OCI-LY7 (cell line): Measurements from ENCODE around the gene FAM114A1. TPM values are rescaled to one million over a fixed set of nuclear protein-coding genes. Genes with fewer than 3 reads are reported as not detected.

Experiments
- Bru-seq: library from RNA; stranded (reverse); fragments of 400-500 nt; gene quantifications from one replicate; lab custom pipeline; 2021; lab: Mats Ljungman, UMichigan
- BruChase-seq, 2 experiments: library from RNA; stranded (reverse); fragments of 400-500 nt; gene quantifications; one replicate each; lab custom pipeline; 2021; lab: Mats Ljungman, UMichigan
- BruUV-seq: library from RNA; stranded (reverse); fragments of 400-500 nt; replicated peaks from 2 replicates; lab custom pipeline; 2021; lab: Mats Ljungman, UMichigan
- CTCF ChIA-PET: fragments of 300-600 bp; sonication (Branson Sonifier 250); formaldehyde crosslinking; loops from one replicate; lab custom pipeline; 2022; ENCODE audit warnings: antibody characterized with exemption; ENCODE audit not compliant: unreplicated experiment; lab: Charles Lee
- POLR2A ChIA-PET: fragments of 300-600 bp; sonication (Branson Sonifier 250); formaldehyde crosslinking; loops from one replicate; lab custom pipeline; 2022; ENCODE audit warnings: antibody characterized with exemption; lab: Charles Lee
- DNase-seq: peaks from one replicate; pipeline ENCODE4 v3.0.0-alpha.2; 2015; ENCODE audit warnings: low spot score
- H2AFZ ChIP-seq: fragments of 200-600 bp; sonication (generic), shearing (Covaris generic); 2 replicates; pipeline ENCODE4 v1.6.1; 2014; ENCODE audit warnings: mild to moderate bottlenecking, antibody characterized with exemption, low read length, moderate library complexity
- H3K27ac ChIP-seq: fragments of 200-600 bp; sonication (generic); 2 replicates; pipeline ENCODE4 v1.5.1; 2014; ENCODE audit warnings: mixed run types, low read depth, mild to moderate bottlenecking, moderate library complexity, low read length, inconsistent platforms; ENCODE audit not compliant: poor library complexity, severe bottlenecking
- H3K36me3 ChIP-seq: fragments of 200-600 bp; sonication (generic); 2 replicates; pipeline ENCODE4 v1.6.1; 2014; ENCODE audit warnings: mild to moderate bottlenecking, antibody characterized with exemption, low read length, moderate library complexity, mixed read lengths; ENCODE audit not compliant: insufficient read depth
- H3K4me1 ChIP-seq: fragments of 200-600 bp; sonication (generic); 2 replicates; pipeline ENCODE4 v1.5.1; 2014; ENCODE audit warnings: mild to moderate bottlenecking, low read length; ENCODE audit not compliant: insufficient read depth, poor library complexity, severe bottlenecking
- H3K4me2 ChIP-seq: fragments of 200-600 bp; sonication (generic); 2 replicates; pipeline ENCODE4 v1.6.1; 2014; ENCODE audit warnings: mild to moderate bottlenecking, low read length
- H3K4me3 ChIP-seq: fragments of 200-600 bp; sonication (generic); 2 replicates; pipeline ENCODE4 v1.5.1; 2014; ENCODE audit warnings: mild to moderate bottlenecking, low read depth, low read length; ENCODE audit not compliant: poor library complexity, severe bottlenecking
- H3K79me2 ChIP-seq: fragments of 200-600 bp; sonication (generic); 2 replicates; pipeline ENCODE4 v1.6.1; 2016; ENCODE audit warnings: low read depth, mild to moderate bottlenecking, low read length, moderate library complexity, mixed read lengths; ENCODE audit not compliant: insufficient read depth
- H3K9me2 ChIP-seq: fragments of 200-600 bp; sonication (generic); 2 replicates; pipeline ENCODE4 v1.6.1; 2016; ENCODE audit warnings: mild to moderate bottlenecking, low read length, mixed read lengths; ENCODE audit not compliant: insufficient read depth
- H3K9me3 ChIP-seq: fragments of 200-600 bp; sonication (generic); 2 replicates; pipeline ENCODE4 v1.6.1; 2014; ENCODE audit warnings: mild to moderate bottlenecking, mixed run types, low read length, mixed read lengths
- H4K20me1 ChIP-seq: fragments of 200-600 bp; sonication (generic); 2 replicates; pipeline ENCODE4 v1.6.1; 2014; ENCODE audit warnings: mild to moderate bottlenecking, antibody characterized with exemption, low read length, moderate library complexity, mixed read lengths; ENCODE audit not compliant: insufficient read depth
- EZH2phosphoT487 ChIP-seq: fragments of 200-600 bp; sonication (generic); IDR thresholded peaks from 2 replicates; pipeline ENCODE4 v1.6.1; 2018; ENCODE audit warnings: low read depth, borderline replicate concordance, mild to moderate bottlenecking, mixed run types, antibody characterized with exemption, low read length, moderate library complexity, mixed read lengths
- intact Hi-C: fragments of 100-400 bp; cut with micrococcal nuclease; formaldehyde crosslinking; loops from one replicate; pipeline ENCODE4 v1.10.0; 2022; ENCODE audit not compliant: unreplicated experiment
- long read RNA-seq: library from polyadenylated mRNA; stranded (forward); transcript quantifications from one replicate; pipeline ENCODE4 v2.0.0, GENCODE V29; 2022
- total RNA-seq, 2 experiments: library from RNA; depleted of rRNA in 1 of 2; stranded (reverse); fragments of >200 nt in 1 of 2; shearing (Covaris generic) in 1 of 2; gene quantifications; 2 replicates each; pipeline ENCODE4 v1.2.3, GENCODE V29; 2014 to 2022
- TF ChIP-seq, protein P1 (sequence below): fragments of 200-600 bp; sonication (generic); conservative IDR thresholded peaks from 2 replicates; pipeline ENCODE4 v1.5.1; 2014; ENCODE audit warnings: mild to moderate bottlenecking, antibody characterized with exemption, low read length, moderate library complexity, mixed read lengths

The FAM114A1 gene
- total RNA-seq (2014; rRNA removed; shearing (Covaris generic)) = not detected in 2 replicates
- total RNA-seq (2022) = not detected in 2 replicates
- Bru-seq, nascent RNA = percentile 9 among the genes with signal in this experiment
- BruChase-seq, experiment 1, labeled RNA remaining after a 6-hour chase = percentile 10 among the genes with signal in this experiment
- BruChase-seq, experiment 2, labeled RNA remaining after a 2-hour chase = percentile 12 among the genes with signal in this experiment
- long read RNA-seq = 0 reads

- no peak for DNase-seq
- Histone ChIP-seq H3K4me2 (peak within 1 kb of the TSS; percentile 34; the same call in 1 of the 2 replicates), H3K9me3 (no peaks in the 10 kb centered on the region), H2AFZ (no peak within 1 kb of the TSS), H4K20me1 (no peaks in the 10 kb centered on the region), H3K9me2 (no peaks in the 10 kb centered on the region), H3K4me3 (no peak within 1 kb of the TSS), H3K4me1 (no peaks in the 10 kb centered on the region), H3K27ac (no peak within 1 kb of the TSS), H3K36me3 (no peaks in the 10 kb centered on the region), H3K79me2 (no peaks in the 10 kb centered on the region)
- POLR2A ChIA-PET = interaction anchor here (0.6 to 1.0 kb wide), 2 partner anchors 103 to 836 kb away, joined by 3 read pairs; no protein-coding TSS in a partner anchor
- no peak for TF ChIP-seq EZH2phosphoT487
- TF ChIP-seq, protein P1, sequence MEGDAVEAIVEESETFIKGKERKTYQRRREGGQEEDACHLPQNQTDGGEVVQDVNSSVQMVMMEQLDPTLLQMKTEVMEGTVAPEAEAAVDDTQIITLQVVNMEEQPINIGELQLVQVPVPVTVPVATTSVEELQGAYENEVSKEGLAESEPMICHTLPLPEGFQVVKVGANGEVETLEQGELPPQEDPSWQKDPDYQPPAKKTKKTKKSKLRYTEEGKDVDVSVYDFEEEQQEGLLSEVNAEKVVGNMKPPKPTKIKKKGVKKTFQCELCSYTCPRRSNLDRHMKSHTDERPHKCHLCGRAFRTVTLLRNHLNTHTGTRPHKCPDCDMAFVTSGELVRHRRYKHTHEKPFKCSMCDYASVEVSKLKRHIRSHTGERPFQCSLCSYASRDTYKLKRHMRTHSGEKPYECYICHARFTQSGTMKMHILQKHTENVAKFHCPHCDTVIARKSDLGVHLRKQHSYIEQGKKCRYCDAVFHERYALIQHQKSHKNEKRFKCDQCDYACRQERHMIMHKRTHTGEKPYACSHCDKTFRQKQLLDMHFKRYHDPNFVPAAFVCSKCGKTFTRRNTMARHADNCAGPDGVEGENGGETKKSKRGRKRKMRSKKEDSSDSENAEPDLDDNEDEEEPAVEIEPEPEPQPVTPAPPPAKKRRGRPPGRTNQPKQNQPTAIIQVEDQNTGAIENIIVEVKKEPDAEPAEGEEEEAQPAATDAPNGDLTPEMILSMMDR = no peak
- intact Hi-C loops = no loop called here
- no TSS peak for BruUV-seq
- CTCF ChIA-PET = no interaction called here
Observed at GRCh38 chr4:38867478-38868058, at the start of gene FAM114A1. Gene FAM114A1 (plus strand): TSS chr4:38867806. CDS start chr4:38878079, 10,273 bp downstream.

- no peaks in the 10 kb centered on the region for H4K20me1 ChIP-seq
- H3K4me2 ChIP-seq = no peak overlapping the region
- peaks cover 19% of the 10 kb centered on the region for H3K4me1 ChIP-seq
- no peak overlapping the region for H2AFZ ChIP-seq
- peaks cover 22% of the 10 kb centered on the region for H3K36me3 ChIP-seq
- H3K79me2 ChIP-seq = no peaks in the 10 kb centered on the region
- no peak overlapping the region for H3K27ac ChIP-seq
- intact Hi-C loops = no loop called here
- no peak for DNase-seq
- peaks cover 16% of the 10 kb centered on the region for H3K9me3 ChIP-seq
- no peaks in the 10 kb centered on the region for H3K9me2 ChIP-seq
- no peak overlapping the region for H3K4me3 ChIP-seq
- ChIA-PET POLR2A (interaction anchor here (0.5 kb wide), 1 partner anchor 27 kb away, joined by 3 read pairs; no protein-coding TSS in a partner anchor), CTCF (interaction anchor here (1.1 kb wide), 1 partner anchor 36 kb away, joined by 4 read pairs; the partner anchor contains the start of gene TLR10)
- no peak for TF ChIP-seq EZH2phosphoT487
- BruUV-seq = no TSS peak
Observed at GRCh38 chr4:38818441-38818976, 49.1 kb upstream of the FAM114A1 start.

DNA sequence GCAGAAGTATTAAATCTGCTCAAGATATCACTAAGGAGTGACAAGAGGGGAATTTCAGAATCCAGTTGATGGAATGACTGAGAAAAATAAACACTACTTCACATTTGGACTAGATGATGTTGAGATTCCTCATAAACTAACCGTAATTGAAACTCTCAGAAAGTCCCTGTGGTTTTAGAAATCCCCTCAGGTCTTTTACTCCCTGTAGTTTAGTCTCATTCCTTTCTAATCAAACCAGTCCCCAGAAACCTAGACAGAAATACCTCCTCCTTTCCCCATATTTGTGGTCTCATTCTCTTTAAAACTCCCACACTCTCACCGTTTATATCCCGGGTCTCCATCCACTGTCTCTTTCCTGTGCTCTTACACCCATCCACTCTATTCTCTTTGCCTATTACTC is 48.0 kb upstream of the FAM114A1 start:
- peaks cover 19% of the 10 kb centered on the region for H3K4me1 ChIP-seq
- H2AFZ ChIP-seq = no peak overlapping the region
- no TSS peak for BruUV-seq
- H3K4me2 ChIP-seq = no peak overlapping the region
- H4K20me1 ChIP-seq = no peaks in the 10 kb centered on the region
- no peaks in the 10 kb centered on the region for H3K9me2 ChIP-seq
- H3K4me3 ChIP-seq = no peak overlapping the region
- no peaks in the 10 kb centered on the region for H3K79me2 ChIP-seq
- ChIA-PET CTCF (interaction anchor here (1.1 kb wide), 1 partner anchor 37 kb away, joined by 4 read pairs; the partner anchor contains the start of gene TLR10), POLR2A (interaction anchor here (0.7 to 0.9 kb wide), 3 partner anchors 12 to 36 kb away, joined by 3 to 7 read pairs (median 3); partner anchors contain the start of gene TLR1)
- intact Hi-C loops = no loop called here
- H3K27ac ChIP-seq = no peak overlapping the region
- no peak for TF ChIP-seq EZH2phosphoT487
- TF ChIP-seq, protein P1 = no peak
- peaks cover 17% of the 10 kb centered on the region for H3K36me3 ChIP-seq
- no peak for DNase-seq
- peaks cover 16% of the 10 kb centered on the region for H3K9me3 ChIP-seq
